ENCODE measurements around the gene HYLS1. TPM values are rescaled to one million over a fixed set of nuclear protein-coding genes. Genes with fewer than 3 reads are reported as not detected.

HYLS1 gene
- total and polyA plus RNA-seq, 9 donors: 2.2 to 8.8 (median 4.5) TPM

GRCh38 chr11:125874556-125875124 lies 12.8 kb upstream of the HYLS1 start:
- DNase-seq: peak in 4 of 5 donors; percentile 40 to 67 (median 55)
- no peak overlapping the region for H3K27ac ChIP-seq
- no peak overlapping the region for H3K4me3 ChIP-seq
- no peaks in the 10 kb centered on the region for H3K4me1 ChIP-seq (ENCODE audit: insufficient read depth)
- no peaks in the 10 kb centered on the region for H3K36me3 ChIP-seq
- intact Hi-C loops (cut with DNase I): loop anchor here in 1 of 4 donors (5.0 kb wide), 1 partner anchor 912 kb away; no protein-coding TSS in a partner anchor
- no peaks in the 10 kb centered on the region for H3K27me3 ChIP-seq
- no peak for TF ChIP-seq POLR2A (IDR thresholded peaks at IDR 0.05)
- TF ChIP-seq CTCF (IDR thresholded peaks at IDR 0.05): peak; percentile 41 to 62 (median 60)
- WGBS, 3 donors: 7 to 9% (median 8%) methylated on average over 8 of the region's 8 CpGs
- H3K9me3 ChIP-seq: no peaks in the 10 kb centered on the region

GRCh38 chr11:125881291-125881690 lies 6.2 kb upstream of the HYLS1 start:
- Histone ChIP-seq H3K27me3 (no peaks in the 10 kb centered on the region), H3K36me3 (no peaks in the 10 kb centered on the region), H3K4me1 (ENCODE audit: insufficient read depth) (no peaks in the 10 kb centered on the region), H3K27ac (no peak overlapping the region), H3K4me3 (no peak overlapping the region), H3K9me3 (no peaks in the 10 kb centered on the region)
- TF ChIP-seq EP300 (IDR thresholded peaks at IDR 0.05) (no peak), CTCF (IDR thresholded peaks at IDR 0.05) (no peak), POLR2A (IDR thresholded peaks at IDR 0.05) (no peak)
- 78 to 80% (median 78%) methylated on average over 1 of the region's 1 CpG for WGBS, 3 donors
- DNase-seq: no peak
- intact Hi-C loops (cut with DNase I): no loop called here

GRCh38 chr11:125883375-125883774 lies 4.1 kb upstream of the HYLS1 start:
- H3K4me3 ChIP-seq: no peak overlapping the region
- intact Hi-C loops (cut with DNase I): no loop called here
- peaks cover 2% of the 10 kb centered on the region for H3K4me1 ChIP-seq (ENCODE audit: insufficient read depth)
- WGBS, 3 donors: 82 to 83% (median 83%) methylated on average over 8 of the region's 8 CpGs
- H3K9me3 ChIP-seq: no peaks in the 10 kb centered on the region
- DNase-seq: no peak
- no peaks in the 10 kb centered on the region for H3K27me3 ChIP-seq
- H3K36me3 ChIP-seq: no peaks in the 10 kb centered on the region
- no peak overlapping the region for H3K27ac ChIP-seq
- TF ChIP-seq POLR2A (IDR thresholded peaks at IDR 0.05) (no peak), CTCF (IDR thresholded peaks at IDR 0.05) (no peak), EP300 (IDR thresholded peaks at IDR 0.05) (no peak)

- no peaks in the 10 kb centered on the region for H3K9me3 ChIP-seq
- H3K27me3 ChIP-seq: no peaks in the 10 kb centered on the region
- peaks cover 5% of the 10 kb centered on the region for H3K4me1 ChIP-seq (ENCODE audit: insufficient read depth)
- peak overlapping the region; percentile 92 for H3K4me3 ChIP-seq
- no peaks in the 10 kb centered on the region for H3K36me3 ChIP-seq
- peak overlapping the region in 1 of 2 donors; percentile 85 for H3K27ac ChIP-seq
- intact Hi-C loops (cut with DNase I): no loop called here
- TF ChIP-seq EP300 (IDR thresholded peaks at IDR 0.05) (no peak), POLR2A (IDR thresholded peaks at IDR 0.05) (no peak), CTCF (IDR thresholded peaks at IDR 0.05) (no peak)
- 7 to 23% (median 20%) methylated on average over 24 of the region's 24 CpGs for WGBS, 3 donors
- peak in 4 of 5 donors; percentile 33 to 61 (median 45) for DNase-seq
These were observed 483 bp upstream of the HYLS1 start for GRCh38 chr11:125886997-125887372.
